Stimulated activated CD4-positive, alpha-beta T cell treated with anti-CD3 and anti-CD28 coated beads, Interleukin-2, amount 100 ng/mL, for 4 hours (primary cell): ENCODE data around the gene CEP72.

Experiments
- DNase-seq: peaks from one replicate; pipeline ENCODE4 v3.0.0-alpha.2; 2020; ENCODE audit warnings: low read depth

The CEP72 gene

GRCh38 chr5:658103-658502 lies 46.0 kb downstream of the CEP72 start:
- DNase-seq = no peak

- DNase-seq = no peak
These were observed 47.5 kb downstream of the CEP72 start for GRCh38 chr5:659496-660263.

GRCh38 chr5:660491-661030 lies 48.4 kb downstream of the CEP72 start:
- no peak for DNase-seq

- no peak for DNase-seq
These were observed 50.0 kb downstream of the CEP72 start for GRCh38 chr5:661891-662750.

GRCh38 chr5:662751-663435 lies 50.8 kb downstream of the CEP72 start:
- DNase-seq = no peak

GRCh38 chr5:663436-664342 lies 51.5 kb downstream of the CEP72 start:
- no peak for DNase-seq

GRCh38 chr5:664343-664993 lies 52.3 kb downstream of the CEP72 start:
- DNase-seq = no peak

- no peak for DNase-seq
These were observed 52.8 kb downstream of the CEP72 start for GRCh38 chr5:664994-665360.

GRCh38 chr5:665541-665955 lies 53.4 kb downstream of the CEP72 start:
- no peak for DNase-seq

GRCh38 chr5:665956-666711 lies 54.0 kb downstream of the CEP72 start:
- DNase-seq = no peak

GRCh38 chr5:666816-667498 lies 54.8 kb downstream of the CEP72 start:
- DNase-seq = no peak

- DNase-seq = no peak
These were observed 56.3 kb downstream of the CEP72 start for GRCh38 chr5:668283-668995.

GRCh38 chr5:669111-669841 lies 57.1 kb downstream of the CEP72 start:
- DNase-seq = peak; percentile 9

GRCh38 chr5:669842-670395 lies 57.8 kb downstream of the CEP72 start:
- no peak for DNase-seq

- DNase-seq = no peak
These were observed 58.5 kb downstream of the CEP72 start for GRCh38 chr5:670396-671270.

GRCh38 chr5:671459-672328 lies 59.6 kb downstream of the CEP72 start:
- peak; percentile 44 for DNase-seq
